Stimulated activated CD4-positive, alpha-beta T cell treated with anti-CD3 and anti-CD28 coated beads, Interleukin-12 subunit alpha, Interleukin-12 subunit beta, amount 100 ng/mL, for 24 hours (primary cell): ENCODE measurements around the gene TMEM191B.
"Not testable (repeated sequence)": the region's sequence is repeated elsewhere in the genome, so short reads cannot be mapped to it uniquely, and the experiment has no call there.

Experiments used
- DNase-seq, 2 experiments: peaks; one replicate each; pipeline ENCODE4 v3.0.0-alpha.2; 2020; ENCODE audit warnings: low read depth in 2 of 2

The TMEM191B gene

DNA sequence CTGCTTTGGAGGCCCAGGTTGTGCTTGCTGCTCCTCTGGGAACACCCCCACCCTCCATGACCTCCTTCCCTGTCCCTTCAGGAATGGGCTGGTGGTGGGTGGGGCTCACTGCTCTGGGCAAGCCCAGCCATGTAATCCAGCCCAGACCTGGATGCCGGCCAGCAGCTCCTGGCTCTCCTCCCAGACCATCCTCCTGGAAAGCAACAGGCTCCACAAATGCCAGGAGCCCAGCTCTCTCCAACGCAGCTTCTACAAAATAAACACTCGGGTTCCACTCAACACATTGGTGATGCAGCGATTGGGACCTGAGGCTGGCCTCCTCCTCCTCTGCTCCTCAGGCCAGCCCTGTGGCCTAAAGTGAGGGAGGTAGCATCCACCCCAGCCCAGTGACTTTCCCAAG is 30.9 kb downstream of the TMEM191B start:
- DNase-seq = not testable (repeated sequence)

- DNase-seq = not testable (repeated sequence)
These were observed 31.3 kb downstream of the TMEM191B start for GRCh38 chr22:18558939-18559338.

GRCh38 chr22:18560099-18560974 is 32.7 kb downstream of the TMEM191B start:
- not testable (repeated sequence) for DNase-seq

DNA sequence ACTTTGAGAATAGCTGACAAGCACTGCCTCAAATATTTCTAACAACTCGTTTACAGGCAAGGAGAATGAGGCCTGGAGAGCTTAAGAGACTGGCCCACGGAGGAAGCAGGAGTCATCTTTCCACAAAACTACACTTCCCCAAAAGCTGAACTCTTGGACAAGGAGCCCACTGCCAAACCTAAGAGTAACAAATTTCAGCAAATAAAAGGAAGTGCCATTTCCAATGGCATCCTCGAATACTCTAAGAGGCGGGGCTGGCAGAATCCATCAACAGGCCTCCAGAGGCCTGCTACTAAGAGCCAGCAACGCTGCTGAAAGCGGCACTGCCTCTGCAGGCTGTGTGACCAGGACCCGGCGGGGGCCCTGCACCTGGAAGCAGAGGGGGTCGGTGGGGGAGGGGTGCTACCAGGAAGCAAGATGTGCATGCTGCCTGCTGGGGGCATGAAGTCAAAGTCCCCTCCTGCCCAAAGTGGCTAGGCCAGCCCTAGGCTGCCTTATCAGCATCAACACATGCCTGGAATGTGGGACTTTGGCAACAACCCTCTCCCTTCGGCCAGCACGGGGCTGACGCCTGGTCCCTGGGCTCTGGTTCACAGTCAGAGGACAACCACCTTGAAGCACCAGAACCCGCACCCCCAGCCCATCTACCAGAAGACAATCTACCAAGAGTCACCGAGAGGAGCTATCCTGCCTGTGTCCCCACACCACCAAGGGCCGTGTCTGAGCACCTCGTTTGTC is 43.1 kb downstream of the TMEM191B start:
- not testable (repeated sequence) for DNase-seq

- DNase-seq = not testable (repeated sequence)
These were observed 46.0 kb downstream of the TMEM191B start for GRCh38 chr22:18573483-18574164.

GRCh38 chr22:18574555-18574954 is 47.0 kb downstream of the TMEM191B start:
- not testable (repeated sequence) for DNase-seq

DNA sequence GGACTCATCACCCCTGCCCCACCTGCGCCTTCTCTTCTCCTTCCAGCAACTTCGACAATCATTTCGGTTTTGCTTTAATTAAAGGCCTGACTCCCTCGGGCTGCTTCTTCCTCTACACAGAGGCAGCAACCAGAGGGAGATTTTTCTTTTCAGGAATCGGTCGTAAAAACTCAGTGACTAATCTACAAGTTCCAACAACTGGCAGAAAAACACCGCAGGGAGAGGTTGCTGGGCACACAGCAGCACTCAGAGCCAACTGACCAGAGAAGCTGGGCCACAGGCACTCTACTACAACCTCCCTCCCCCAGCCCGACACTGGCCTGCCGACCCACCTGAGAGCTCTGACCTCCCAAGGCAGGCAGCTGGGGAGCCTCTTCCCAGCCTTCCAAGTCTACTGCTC is 48.1 kb downstream of the TMEM191B start:
- DNase-seq = not testable (repeated sequence)

GRCh38 chr22:18577090-18577818 is 49.7 kb downstream of the TMEM191B start:
- not testable (repeated sequence) for DNase-seq

DNA sequence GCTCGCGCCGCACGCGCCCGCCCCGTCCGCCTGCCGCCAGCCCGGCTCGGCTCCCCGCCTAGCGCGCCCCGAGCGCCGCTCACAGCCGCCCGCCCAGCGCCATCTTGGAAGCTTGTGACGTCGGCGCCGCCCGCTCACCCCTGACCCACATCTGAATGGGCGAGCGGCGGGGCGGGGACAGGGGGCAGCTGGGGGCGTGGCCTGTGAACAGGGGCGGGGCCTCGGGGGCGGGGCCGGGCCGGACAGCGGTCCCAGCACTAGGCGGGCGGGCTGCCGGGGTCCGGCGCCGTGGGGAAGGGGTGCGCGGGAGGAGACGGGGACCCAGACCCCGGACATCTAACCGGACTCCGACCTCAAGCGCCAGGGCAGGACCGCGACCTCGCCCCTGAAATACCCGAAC is 50.2 kb downstream of the TMEM191B start:
- peak in 1 of 2 experiments; percentile 12 for DNase-seq
